Activated B cell treated with CpG ODN at 0.5 μM for 24 hours (primary cell): ENCODE measurements around the gene LRRC47. TPM values are rescaled to one million over a fixed set of nuclear protein-coding genes. Genes with fewer than 3 reads are reported as not detected.

Experiments used
- ATAC-seq: fragments of 200-7000 bp; cut with Tn5 transposase; one replicate; pipeline ENCODE4 v1.10.0; 2021; ENCODE audit warnings: low read depth, mild to moderate bottlenecking, moderate library complexity
- CTCF ChIA-PET: fragments of 350-600 bp; sonication (Branson Sonifier 250); formaldehyde crosslinking; loops from one replicate; lab custom pipeline; 2021; ENCODE audit warnings: antibody characterized with exemption; lab: Charles Lee
- POLR2A ChIA-PET: fragments of 350-600 bp; sonication (Branson Sonifier 250); formaldehyde crosslinking; loops from one replicate; lab custom pipeline; 2021; ENCODE audit warnings: antibody characterized with exemption; lab: Charles Lee
- DNase-seq: peaks from one replicate; pipeline ENCODE4 v3.0.0; 2022
- H3K27ac Mint-ChIP-seq: one replicate; pipeline ENCODE4 v1.8.0; 2020; ENCODE audit warnings: mixed read lengths
- H3K27me3 Mint-ChIP-seq: one replicate; pipeline ENCODE4 v1.8.0; 2021; ENCODE audit warnings: mixed read lengths
- H3K36me3 Mint-ChIP-seq: one replicate; pipeline ENCODE4 v1.8.0; 2021; ENCODE audit warnings: low read depth, mixed read lengths
- H3K4me1 Mint-ChIP-seq: one replicate; pipeline ENCODE4 v1.8.0; 2021; ENCODE audit warnings: mixed read lengths
- H3K4me3 Mint-ChIP-seq: one replicate; pipeline ENCODE4 v1.8.0; 2020; ENCODE audit warnings: mild to moderate bottlenecking, mixed read lengths
- H3K9me3 Mint-ChIP-seq: one replicate; pipeline ENCODE4 v1.8.0; 2020; ENCODE audit warnings: mixed read lengths
- intact Hi-C: fragments of 100-400 bp; cut with micrococcal nuclease; formaldehyde crosslinking; loops from one replicate; pipeline ENCODE4 v1.15.1; 2024
- total RNA-seq: library from RNA; stranded (reverse); gene quantifications from 2 replicates; pipeline ENCODE4 v1.2.3, GENCODE V29; 2022
- TF ChIP-seq, protein P1 (sequence below): fragments of 200-600 bp; IDR thresholded peaks from one replicate; pipeline ENCODE4 v1.8.0; 2022; ENCODE audit warnings: antibody characterized with exemption, mild to moderate bottlenecking

LRRC47 gene
- total RNA-seq, 1 donor from 2014 or later = 43.3 TPM

DNA sequence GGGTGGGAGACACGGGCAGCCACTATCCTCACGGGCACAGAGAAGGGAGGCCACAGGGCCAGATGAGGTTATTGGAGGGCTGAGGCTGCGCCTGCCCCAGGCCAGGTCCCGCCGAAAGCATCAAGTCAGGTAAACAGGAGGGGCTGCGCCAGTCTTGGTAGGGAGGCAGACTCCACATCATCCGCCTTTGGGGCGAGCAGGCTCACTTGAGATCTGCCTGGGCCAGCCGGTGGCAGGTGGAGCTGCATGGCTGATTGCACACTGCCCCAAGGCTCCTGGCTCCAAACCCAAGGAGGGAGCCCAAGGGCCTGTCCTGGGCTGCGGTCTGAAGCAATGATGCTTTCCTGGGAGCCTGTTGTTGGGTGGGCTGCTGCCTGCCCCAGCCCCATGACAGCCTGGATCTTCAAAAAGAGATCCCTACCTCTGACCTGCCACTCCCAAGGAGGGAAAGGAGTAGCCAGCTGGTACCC, 19.2 kb downstream of the LRRC47 start:
- Mint-ChIP-seq H3K9me3 (no peaks in the 10 kb centered on the region), H3K36me3 (peaks cover 31% of the 10 kb centered on the region), H3K27me3 (no peaks in the 10 kb centered on the region), H3K4me3 (no peak overlapping the region), H3K4me1 (peaks cover 11% of the 10 kb centered on the region), H3K27ac (no peak overlapping the region)
- TF ChIP-seq, protein P1, sequence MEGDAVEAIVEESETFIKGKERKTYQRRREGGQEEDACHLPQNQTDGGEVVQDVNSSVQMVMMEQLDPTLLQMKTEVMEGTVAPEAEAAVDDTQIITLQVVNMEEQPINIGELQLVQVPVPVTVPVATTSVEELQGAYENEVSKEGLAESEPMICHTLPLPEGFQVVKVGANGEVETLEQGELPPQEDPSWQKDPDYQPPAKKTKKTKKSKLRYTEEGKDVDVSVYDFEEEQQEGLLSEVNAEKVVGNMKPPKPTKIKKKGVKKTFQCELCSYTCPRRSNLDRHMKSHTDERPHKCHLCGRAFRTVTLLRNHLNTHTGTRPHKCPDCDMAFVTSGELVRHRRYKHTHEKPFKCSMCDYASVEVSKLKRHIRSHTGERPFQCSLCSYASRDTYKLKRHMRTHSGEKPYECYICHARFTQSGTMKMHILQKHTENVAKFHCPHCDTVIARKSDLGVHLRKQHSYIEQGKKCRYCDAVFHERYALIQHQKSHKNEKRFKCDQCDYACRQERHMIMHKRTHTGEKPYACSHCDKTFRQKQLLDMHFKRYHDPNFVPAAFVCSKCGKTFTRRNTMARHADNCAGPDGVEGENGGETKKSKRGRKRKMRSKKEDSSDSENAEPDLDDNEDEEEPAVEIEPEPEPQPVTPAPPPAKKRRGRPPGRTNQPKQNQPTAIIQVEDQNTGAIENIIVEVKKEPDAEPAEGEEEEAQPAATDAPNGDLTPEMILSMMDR = no peak
- intact Hi-C loops = no loop called here
- ChIA-PET CTCF (no interaction called here), POLR2A (no interaction called here)
- ATAC-seq = no peak
- no peak for DNase-seq

DNA sequence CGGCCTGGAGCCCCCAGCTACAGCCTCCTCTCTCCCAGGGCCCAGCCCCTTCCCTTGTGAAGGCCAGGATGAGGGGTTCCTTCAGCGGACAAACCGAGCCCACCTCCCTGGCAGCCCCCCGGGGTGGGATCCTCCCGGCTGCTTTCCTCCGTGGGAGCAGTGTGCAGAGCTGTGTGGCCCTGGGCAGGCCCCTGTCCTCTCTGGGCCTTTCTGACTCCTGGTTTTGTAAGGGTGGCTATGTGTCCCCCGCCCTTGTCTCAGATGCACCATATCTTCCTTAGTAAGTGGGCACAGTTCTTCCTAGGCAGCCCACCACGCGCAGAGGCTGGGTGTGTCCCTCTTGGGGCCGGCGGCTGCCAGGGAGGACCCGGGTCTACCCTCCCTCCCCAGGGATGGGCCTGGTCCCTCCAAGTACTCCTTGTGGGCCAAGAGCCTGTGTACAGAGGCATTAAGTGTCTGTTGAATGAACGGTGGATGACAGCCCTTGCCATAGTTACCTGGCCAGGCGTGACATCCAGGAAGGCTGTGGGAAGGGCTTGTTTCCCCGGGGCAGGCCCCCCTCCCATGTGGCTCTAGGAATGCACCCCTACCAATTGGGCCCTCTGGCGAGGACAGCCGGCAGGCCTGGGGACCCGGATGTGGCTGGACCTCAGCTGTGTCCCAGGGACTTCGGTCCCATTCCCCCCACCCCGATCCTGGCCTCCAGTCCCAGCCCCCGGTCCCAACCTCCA, 19.9 kb downstream of the LRRC47 start:
- intact Hi-C loops = no loop called here

DNA sequence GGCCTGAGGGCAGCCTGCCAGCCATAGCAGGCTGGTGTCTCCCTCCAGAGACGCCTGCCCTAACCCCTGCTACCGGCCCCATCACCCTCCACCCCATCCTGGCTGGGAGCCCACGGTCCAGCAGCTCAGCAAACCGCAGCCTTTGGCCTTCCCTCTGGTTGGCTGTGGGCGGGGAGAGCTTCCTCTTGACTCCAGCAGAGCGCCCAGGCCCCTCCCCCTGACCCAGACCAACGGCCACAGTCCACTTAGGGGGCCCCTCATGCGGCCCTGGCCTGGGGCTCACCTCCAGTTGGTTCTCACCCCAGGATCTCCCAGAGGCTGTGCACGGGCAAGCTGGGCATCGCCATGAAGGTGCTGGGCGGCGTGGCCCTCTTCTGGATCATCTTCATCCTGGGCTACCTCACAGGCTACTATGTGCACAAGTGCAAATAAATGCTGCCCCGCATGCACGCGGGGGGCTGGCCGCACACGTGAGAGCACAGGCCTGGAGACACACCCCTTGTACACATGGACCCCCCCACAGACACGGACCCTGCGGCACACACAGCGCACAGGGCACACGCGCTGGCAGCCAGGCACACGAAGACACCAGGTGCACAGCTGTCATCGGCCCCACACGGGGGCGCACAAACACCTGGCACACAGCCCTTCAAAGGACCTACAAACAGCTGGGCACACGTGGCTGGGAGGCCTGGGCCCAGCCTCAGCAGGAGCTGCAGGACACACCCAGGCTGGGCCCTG, 20.6 kb downstream of the LRRC47 start:
- no peak overlapping the region for H3K27ac Mint-ChIP-seq
- ATAC-seq (peak; percentile 10), DNase-seq (no peak)
- no peaks in the 10 kb centered on the region for H3K9me3 Mint-ChIP-seq
- TF ChIP-seq, protein P1 = no peak
- peak overlapping the region; percentile 15 for H3K4me3 Mint-ChIP-seq
- CTCF ChIA-PET = interaction anchor here (0.7 to 1.6 kb wide), 3 partner anchors 9 to 26 kb away, joined by 3 to 7 read pairs (median 7); partner anchors contain the start of gene LRRC47
- peaks cover 17% of the 10 kb centered on the region for H3K36me3 Mint-ChIP-seq
- intact Hi-C loops = no loop called here
- POLR2A ChIA-PET = no interaction called here
- H3K27me3 Mint-ChIP-seq = no peaks in the 10 kb centered on the region
- peaks cover 18% of the 10 kb centered on the region for H3K4me1 Mint-ChIP-seq

More for the DNA sequence above, 19.9 kb downstream of the LRRC47 start:
- POLR2A ChIA-PET = no interaction called here
- DNase-seq (no peak), ATAC-seq (no peak)
- H3K4me3 Mint-ChIP-seq = no peak overlapping the region
- TF ChIP-seq, protein P1 = no peak
- CTCF ChIA-PET = interaction anchor here (0.7 to 1.6 kb wide), 3 partner anchors 10 to 25 kb away, joined by 3 to 7 read pairs (median 7); partner anchors contain the start of gene LRRC47
- H3K4me1 Mint-ChIP-seq = peaks cover 15% of the 10 kb centered on the region
- H3K36me3 Mint-ChIP-seq = peaks cover 24% of the 10 kb centered on the region
- H3K9me3 Mint-ChIP-seq = no peaks in the 10 kb centered on the region
- H3K27me3 Mint-ChIP-seq = no peaks in the 10 kb centered on the region
- H3K27ac Mint-ChIP-seq = no peak overlapping the region

DNA sequence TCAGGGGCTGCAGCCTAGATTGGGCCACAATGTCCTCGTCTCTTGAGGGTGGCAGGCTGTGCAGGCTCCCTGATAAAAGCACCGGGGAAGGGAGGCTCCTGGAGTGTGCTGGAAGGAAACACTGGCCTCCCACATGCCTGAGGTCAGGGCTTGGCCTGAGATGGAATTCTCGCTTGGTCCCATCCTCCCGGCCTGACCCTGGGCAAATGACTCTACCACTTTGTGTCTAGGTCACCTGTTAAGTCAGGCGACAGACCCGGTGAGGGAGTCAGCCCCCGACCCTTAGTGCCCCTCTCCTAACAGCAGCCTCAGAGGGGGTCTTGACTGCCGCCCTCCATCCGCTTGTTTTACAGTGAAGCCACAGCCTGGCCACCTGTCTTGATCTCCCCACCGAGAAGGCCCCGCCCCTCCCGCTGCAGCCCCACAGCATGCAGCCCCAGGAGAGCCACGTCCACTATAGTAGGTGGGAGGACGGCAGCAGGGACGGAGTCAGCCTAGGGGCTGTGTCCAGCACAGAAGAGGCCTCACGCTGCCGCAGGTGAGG, 21.3 kb downstream of the LRRC47 start:
- intact Hi-C loops = no loop called here
- H3K27ac Mint-ChIP-seq = no peak overlapping the region

More for the DNA sequence above, 21.3 kb downstream of the LRRC47 start:
- no peak for DNase-seq
- no peak overlapping the region for H3K4me3 Mint-ChIP-seq
- no peaks in the 10 kb centered on the region for H3K27me3 Mint-ChIP-seq
- peaks cover 18% of the 10 kb centered on the region for H3K4me1 Mint-ChIP-seq
- TF ChIP-seq, protein P1 = no peak
- no peak for ATAC-seq
- no peaks in the 10 kb centered on the region for H3K9me3 Mint-ChIP-seq
- ChIA-PET CTCF (interaction anchor here (1.6 kb wide), 1 partner anchor 21 kb away, joined by 7 read pairs; the partner anchor contains the start of gene LRRC47), POLR2A (interaction anchor here (1.6 kb wide), 1 partner anchor 21 kb away, joined by 7 read pairs; the partner anchor contains the start of gene LRRC47)
- peaks cover 10% of the 10 kb centered on the region for H3K36me3 Mint-ChIP-seq
